Measurements from ENCODE around the gene PDK3.
A peak's percentile ranks its signal among the peaks of the same experiment; 100 is the strongest.

PDK3 gene

GRCh38 chrX:24464836-24465531 lies at the start of gene PDK3:
Gene PDK3 (plus strand): TSS chrX:24465286. CDS start chrX:24465456, 170 bp downstream.
- peak; percentile 75 for DNase-seq (ENCODE audit: low read depth in 2 of 2)

GRCh38 chrX:24415921-24416320 lies 49.2 kb upstream of the PDK3 start:
- no peak for DNase-seq (ENCODE audit: low read depth in 2 of 2)

GRCh38 chrX:24423960-24424359 lies 41.1 kb upstream of the PDK3 start:
- no peak for DNase-seq (ENCODE audit: low read depth in 2 of 2)

GRCh38 chrX:24424948-24425347 lies 40.1 kb upstream of the PDK3 start:
- DNase-seq (ENCODE audit: low read depth in 2 of 2), result no peak

- no peak for DNase-seq (ENCODE audit: low read depth in 2 of 2)
Measured at GRCh38 chrX:24425806-24426205, 39.3 kb upstream of the PDK3 start.

GRCh38 chrX:24426340-24426913 lies 38.7 kb upstream of the PDK3 start:
- DNase-seq (ENCODE audit: low read depth in 2 of 2), result no peak

- no peak for DNase-seq (ENCODE audit: low read depth in 2 of 2)
Measured at GRCh38 chrX:24426921-24427746, 38.0 kb upstream of the PDK3 start.

- DNase-seq (ENCODE audit: low read depth in 2 of 2), result no peak
Measured at GRCh38 chrX:24427747-24428019, 37.4 kb upstream of the PDK3 start.

GRCh38 chrX:24428516-24428915 lies 36.6 kb upstream of the PDK3 start:
- no peak for DNase-seq (ENCODE audit: low read depth in 2 of 2)

- DNase-seq (ENCODE audit: low read depth in 2 of 2), result no peak
Measured at GRCh38 chrX:24435060-24435459, 30.0 kb upstream of the PDK3 start.

GRCh38 chrX:24443918-24444317 lies 21.2 kb upstream of the PDK3 start:
- no peak for DNase-seq (ENCODE audit: low read depth in 2 of 2)

- no peak for DNase-seq (ENCODE audit: low read depth in 2 of 2)
Measured at GRCh38 chrX:24444645-24445044, 20.4 kb upstream of the PDK3 start.

- DNase-seq (ENCODE audit: low read depth in 2 of 2), result no peak
Measured at GRCh38 chrX:24448762-24449250, 16.3 kb upstream of the PDK3 start.

- no peak for DNase-seq (ENCODE audit: low read depth in 2 of 2)
Measured at GRCh38 chrX:24463077-24463476, 2.0 kb upstream of the PDK3 start.

- DNase-seq (ENCODE audit: low read depth in 2 of 2), result no peak
Measured at GRCh38 chrX:24464498-24464835, 619 bp upstream of the PDK3 start.

GRCh38 chrX:24465532-24465865 lies 413 bp downstream of the PDK3 start:
- DNase-seq (ENCODE audit: low read depth in 2 of 2), result no peak

GRCh38 chrX:24466025-24466424 lies 939 bp downstream of the PDK3 start:
- no peak for DNase-seq (ENCODE audit: low read depth in 2 of 2)

- no peak for DNase-seq (ENCODE audit: low read depth in 2 of 2)
Measured at GRCh38 chrX:24468245-24468644, 3.2 kb downstream of the PDK3 start.

- no peak for DNase-seq (ENCODE audit: low read depth in 2 of 2)
Measured at GRCh38 chrX:24471808-24472207, 6.7 kb downstream of the PDK3 start.

- no peak for DNase-seq (ENCODE audit: low read depth in 2 of 2)
Measured at GRCh38 chrX:24475480-24475879, 10.4 kb downstream of the PDK3 start.

GRCh38 chrX:24478509-24478908 lies 13.4 kb downstream of the PDK3 start:
- DNase-seq (ENCODE audit: low read depth in 2 of 2), result no peak

GRCh38 chrX:24479924-24480323 lies 14.8 kb downstream of the PDK3 start:
- DNase-seq (ENCODE audit: low read depth in 2 of 2), result peak; percentile 20 to 44

- no peak for DNase-seq (ENCODE audit: low read depth in 2 of 2)
Measured at GRCh38 chrX:24480400-24480865, 15.3 kb downstream of the PDK3 start.

Measured in stimulated activated CD4-positive, alpha-beta T cell treated with anti-CD3 and anti-CD28 coated beads, Interleukin-1b, Interleukin-23, amount 100 ng/mL, for 4 hours (primary cell).